GM12865 (cell line): Measurements from ENCODE around the gene SMURF2.
A peak's percentile ranks its signal among the peaks of the same experiment; 100 is the strongest.

Experiments used
- DNase-seq: peaks from one replicate; pipeline ENCODE4 v3.0.0; 2010; ENCODE audit warnings: low read depth
- H3K4me3 ChIP-seq: 2 replicates; pipeline ENCODE4 v1.5.1; 2011; ENCODE audit warnings: mild to moderate bottlenecking, low read depth, low read length, control low read depth
- CTCF ChIP-seq: IDR thresholded peaks from 2 replicates; pipeline ENCODE4 v1.5.1; 2011; ENCODE audit warnings: low read length, control low read depth, low read depth, inconsistent platforms; ENCODE audit not compliant: insufficient read depth; ENCODE audit errors: missing control alignments

SMURF2 gene

DNA sequence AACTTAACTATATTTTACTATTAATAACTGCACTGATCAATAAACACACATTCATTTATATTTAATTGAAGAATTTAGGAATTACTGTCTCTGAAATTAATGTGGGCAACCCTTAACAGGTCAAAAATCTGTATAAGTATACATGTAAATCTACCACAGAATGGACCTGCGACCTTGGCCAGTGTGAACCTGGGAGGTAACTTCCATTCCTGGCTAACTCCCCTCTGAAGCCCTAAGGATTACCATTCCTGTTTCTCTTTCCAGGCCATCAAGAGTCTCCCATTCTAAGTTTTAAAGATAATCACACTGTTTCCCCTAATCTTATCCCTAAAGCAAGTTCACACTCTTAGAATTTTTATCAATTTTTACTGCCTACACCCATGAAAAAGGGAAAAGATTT is 58.1 kb downstream of the SMURF2 start:
- DNase-seq: no peak
- H3K4me3 ChIP-seq: no peak overlapping the region
- no peak for TF ChIP-seq CTCF

DNA sequence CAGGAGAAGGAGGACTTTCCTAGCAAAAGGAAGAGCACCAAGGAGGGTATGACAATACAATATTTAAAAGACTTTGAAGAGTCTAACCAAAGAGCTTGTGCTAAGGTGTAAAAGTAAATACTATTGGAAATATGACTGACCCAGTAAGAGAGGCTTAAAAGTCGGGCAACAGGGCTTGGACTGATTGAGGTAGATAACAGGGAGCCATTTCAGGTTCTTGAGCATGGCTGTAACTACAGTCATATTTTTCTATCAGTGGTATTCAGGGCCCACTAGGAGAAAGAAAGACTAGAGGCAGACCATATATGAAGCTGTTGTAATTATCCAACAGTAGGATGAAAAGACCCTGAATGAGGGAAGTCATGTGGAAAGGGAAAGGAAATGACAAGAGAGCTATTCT is 62.3 kb downstream of the SMURF2 start:
- TF ChIP-seq CTCF: no peak
- no peak overlapping the region for H3K4me3 ChIP-seq
- DNase-seq: no peak

DNA sequence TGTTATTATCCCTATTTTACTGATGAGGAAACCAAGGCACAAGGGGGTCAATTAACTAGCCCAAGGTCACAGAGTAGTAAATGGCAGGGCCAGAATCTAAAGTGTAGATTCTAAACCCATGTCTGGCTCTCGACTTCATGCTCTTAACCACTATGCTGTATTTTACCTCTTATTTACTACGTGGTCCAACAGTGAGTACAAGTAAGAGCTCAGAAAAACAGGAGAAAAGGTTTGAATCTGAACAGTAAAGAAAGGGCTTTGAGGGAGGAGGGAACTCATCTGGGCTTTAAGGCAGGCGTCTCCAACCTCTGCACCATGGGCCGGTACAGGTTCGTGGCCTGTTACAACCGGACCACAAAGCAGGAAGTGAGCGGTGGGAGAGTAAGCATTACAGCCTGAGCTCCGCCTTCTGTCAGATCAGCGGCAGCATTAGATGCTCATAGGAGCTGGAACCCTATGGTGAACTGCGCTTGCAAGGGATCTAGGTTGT is 62.9 kb downstream of the SMURF2 start:
- DNase-seq: peak; percentile 6

DNA sequence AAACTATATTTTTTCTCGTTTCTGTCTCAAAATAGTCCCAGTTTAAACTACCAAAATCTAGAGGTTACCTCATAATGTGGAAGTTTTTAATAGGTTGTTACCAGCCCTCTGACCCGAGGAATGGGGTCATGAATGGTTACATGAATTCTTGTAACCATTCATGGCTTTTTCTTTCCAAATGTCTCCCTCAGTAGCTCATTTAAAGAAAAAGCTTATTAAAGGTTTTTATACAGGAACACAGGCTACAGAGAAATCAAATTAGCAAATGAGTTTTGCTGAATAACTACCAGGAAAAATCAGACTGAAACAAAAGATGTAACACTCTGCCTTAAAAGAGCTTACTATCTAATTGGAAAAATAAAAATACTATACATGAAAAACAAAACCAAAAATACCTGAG is 63.4 kb downstream of the SMURF2 start:
- no peak for TF ChIP-seq CTCF
- no peak overlapping the region for H3K4me3 ChIP-seq

More for the DNA sequence above, 62.9 kb downstream of the SMURF2 start:
- no peak overlapping the region for H3K4me3 ChIP-seq
- TF ChIP-seq CTCF: no peak

GRCh38 chr17:64596988-64597387 is 65.1 kb downstream of the SMURF2 start:
- H3K4me3 ChIP-seq: no peak overlapping the region
- no peak for TF ChIP-seq CTCF
- no peak for DNase-seq

More for the DNA sequence above, 63.4 kb downstream of the SMURF2 start:
- DNase-seq: no peak

DNA sequence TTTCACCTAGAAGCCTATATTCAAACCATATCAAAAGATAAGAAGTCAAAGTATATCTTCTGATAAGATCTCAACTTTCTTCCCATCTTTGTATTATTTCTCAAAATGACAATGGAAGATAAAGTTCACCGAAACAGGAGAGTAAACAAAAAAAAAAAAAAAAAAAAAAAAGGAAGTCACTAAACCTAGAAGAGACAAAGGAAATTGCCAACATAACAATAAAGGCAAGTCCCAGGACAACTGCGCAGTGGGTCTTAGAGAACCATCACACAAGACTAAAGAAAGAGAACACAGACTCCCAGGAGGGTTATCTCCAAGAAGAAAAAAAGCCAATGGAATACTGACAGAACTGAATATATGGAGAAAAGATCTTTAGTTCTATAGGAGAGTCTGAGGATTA is 65.7 kb downstream of the SMURF2 start:
- H3K4me3 ChIP-seq: no peak overlapping the region
- DNase-seq: no peak
- no peak for TF ChIP-seq CTCF

- TF ChIP-seq CTCF: no peak
- DNase-seq: no peak
- no peak overlapping the region for H3K4me3 ChIP-seq
These were observed 70.2 kb downstream of the SMURF2 start for GRCh38 chr17:64591944-64592343.
